HG03060 (cell line): ENCODE results near the gene BMP2K.
A peak's percentile ranks its signal among the peaks of the same experiment; 100 is the strongest.

Experiments
- ATAC-seq: cut with Tn5 transposase; IDR thresholded peaks from one replicate; pipeline ENCODE4 v1.9.1; 2021; ENCODE audit warnings: low read depth, moderate number of reproducible peaks; ENCODE audit not compliant: unreplicated experiment

BMP2K gene

DNA sequence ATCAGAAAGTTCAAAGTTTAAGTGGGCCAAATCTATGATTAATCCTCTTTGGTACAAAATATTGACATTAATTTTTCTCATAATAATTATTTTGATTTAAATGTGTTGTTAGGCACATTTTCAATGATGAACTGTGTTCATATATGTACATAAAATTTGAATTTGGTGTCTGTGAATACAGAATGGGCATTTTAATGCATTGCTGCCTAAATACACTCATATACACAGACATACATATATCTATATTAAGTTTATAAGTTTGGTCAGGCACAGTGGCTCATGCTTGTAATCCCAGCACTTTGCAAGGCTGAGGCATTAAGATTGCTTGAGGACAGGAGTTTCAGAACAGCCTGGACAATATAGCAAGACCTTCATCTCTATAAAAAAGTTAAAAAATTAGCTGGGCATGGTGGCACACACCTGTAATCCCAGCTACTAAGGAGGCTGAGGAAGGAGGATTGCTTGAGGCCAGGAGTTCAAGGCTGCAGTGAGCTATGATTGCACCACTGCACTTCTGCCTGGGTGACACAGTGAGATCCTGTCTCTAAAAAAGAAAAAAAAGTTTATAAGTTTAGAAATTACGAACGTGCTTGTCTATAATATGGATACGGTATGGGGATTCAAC, 12.3 kb upstream of the BMP2K start:
- ATAC-seq = no peak

DNA sequence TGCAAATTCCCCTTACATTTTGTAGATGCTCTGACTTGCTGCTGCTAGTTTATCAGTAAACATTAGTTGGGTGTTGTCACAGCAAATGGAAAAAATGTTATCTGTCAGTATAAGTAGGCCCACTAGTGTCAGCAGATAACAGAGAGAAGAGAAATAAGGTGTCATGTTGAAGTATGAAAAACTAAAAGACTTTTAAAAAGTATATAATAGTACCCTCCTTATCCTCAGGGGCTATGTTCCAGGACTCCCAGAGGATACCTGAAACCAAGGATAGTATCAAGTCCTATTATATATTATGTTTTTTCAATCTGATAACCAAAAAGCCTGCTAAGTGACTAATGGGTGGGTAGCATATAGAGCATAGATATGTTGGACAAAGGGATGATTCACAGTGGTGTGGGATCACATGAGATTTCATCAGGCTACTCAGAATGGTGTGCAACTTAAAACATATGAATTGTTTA, 11.6 kb upstream of the BMP2K start:
- ATAC-seq = no peak

DNA sequence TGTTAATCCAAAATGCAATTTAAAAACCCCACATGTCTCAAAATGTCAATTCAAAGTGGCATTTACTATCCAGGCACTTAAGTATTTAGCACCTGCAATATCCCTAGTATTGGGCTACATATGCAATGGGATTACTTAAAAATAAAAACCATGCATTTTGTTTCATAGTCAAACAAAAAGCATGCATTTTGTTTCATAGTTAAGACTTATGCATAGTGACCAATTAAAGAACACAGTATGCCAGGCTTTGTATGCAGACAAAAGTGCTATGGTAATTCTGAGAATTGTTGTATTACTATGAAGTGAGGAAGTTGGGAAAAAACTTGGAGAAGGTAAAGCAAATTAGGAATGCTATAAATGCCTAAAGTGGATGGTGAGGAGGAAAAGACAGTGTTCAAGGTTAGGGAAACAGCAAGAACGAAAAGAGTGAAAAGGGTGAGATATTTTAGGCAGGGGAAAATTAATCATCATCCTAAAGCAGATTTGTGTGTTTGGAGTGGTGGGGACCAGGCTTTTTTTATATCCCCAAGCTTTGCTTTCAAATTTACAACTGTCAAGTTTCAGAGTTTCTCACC, 10.6 kb upstream of the BMP2K start:
- ATAC-seq = no peak

DNA sequence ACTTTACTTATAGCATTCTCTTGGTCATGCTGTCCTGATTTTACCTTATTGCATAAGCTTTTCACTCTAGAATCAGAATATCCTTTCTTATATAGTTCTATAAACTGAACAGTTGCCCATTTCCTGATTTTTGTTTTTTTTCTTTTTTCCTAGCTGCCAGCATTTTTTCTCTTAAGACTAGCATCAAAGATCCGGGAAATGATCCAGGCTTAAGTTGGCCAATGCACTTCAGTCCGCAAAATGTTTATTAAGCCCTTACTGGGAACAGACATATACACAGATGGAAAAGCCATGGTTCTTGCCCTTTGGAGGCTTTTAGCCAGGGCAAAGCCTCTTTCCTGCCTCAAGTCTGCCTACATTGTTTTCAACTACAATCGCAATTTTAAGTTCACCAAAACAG, 10.1 kb upstream of the BMP2K start:
- ATAC-seq = no peak

DNA sequence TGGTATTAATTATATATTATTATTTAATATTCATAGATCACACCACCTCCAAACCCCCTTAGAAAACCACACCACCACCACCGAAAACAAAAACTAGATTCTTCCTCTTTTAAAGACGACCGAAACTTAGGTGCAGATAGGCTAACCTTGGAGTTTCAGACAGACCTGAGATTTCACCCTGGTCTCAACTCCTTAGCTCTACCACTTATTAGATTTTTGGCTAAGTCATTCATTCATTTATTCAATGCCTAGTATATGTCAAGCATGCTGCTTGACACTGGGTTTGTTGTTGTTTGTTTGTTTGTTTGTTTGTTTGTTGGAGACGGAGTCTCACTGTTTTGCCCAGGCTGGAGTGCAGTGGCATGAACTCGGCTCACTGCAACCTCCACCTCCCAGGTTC, 9.5 kb upstream of the BMP2K start:
- ATAC-seq = peak; percentile 59

DNA sequence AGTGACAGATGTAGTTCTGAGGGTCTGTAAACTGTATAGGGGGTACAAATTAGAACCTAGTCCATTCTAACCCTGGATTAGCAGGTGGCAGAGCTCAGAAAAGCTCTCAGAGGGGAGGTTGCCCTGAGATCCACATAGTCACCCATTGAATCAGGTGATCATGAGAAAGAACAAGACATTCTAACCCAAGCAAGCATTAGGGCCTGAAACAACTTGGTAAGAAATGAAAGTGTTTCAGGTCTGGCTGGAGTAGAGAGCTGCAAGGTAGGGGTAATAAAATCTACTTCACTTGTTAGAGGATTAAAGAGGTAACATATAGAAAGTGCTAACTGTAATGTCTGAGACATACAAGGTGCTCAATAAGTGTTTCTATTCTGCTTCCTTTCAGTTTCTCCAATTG, 8.8 kb upstream of the BMP2K start:
- ATAC-seq = peak; percentile 63

DNA sequence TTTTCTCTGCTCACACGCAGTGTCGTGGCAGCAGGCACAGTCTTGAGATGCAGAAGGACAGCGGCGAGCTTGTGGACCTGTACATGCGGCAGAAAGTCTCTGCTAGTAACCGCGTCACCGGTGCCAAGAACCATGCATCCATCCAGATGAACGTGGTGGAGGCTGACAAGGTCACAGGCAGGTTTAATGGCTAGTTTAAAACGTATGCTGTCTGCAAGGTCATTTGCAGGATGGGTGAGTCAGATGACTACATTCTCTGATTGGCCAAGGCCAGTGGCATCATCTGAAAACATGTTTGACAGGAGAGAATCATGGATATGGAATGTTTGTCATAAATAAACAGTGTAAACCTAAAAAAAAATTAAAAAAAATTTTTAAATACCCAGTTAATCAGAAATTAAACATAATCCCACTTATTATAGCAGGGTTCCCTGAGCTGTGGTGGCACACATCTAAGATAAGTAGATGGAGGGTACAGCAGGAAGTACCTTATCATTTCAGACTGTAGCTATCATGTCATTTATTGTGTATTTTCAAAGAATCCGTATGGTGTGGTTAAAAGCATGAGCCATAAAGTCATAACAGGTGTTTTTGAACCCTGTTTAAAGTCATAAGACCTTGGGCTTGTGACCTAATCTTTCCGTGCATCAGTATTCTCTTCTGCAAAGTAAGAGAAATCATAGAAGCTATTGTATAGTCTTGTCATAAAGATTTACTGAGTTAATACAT, 7.5 kb upstream of the BMP2K start:
- ATAC-seq = no peak

DNA sequence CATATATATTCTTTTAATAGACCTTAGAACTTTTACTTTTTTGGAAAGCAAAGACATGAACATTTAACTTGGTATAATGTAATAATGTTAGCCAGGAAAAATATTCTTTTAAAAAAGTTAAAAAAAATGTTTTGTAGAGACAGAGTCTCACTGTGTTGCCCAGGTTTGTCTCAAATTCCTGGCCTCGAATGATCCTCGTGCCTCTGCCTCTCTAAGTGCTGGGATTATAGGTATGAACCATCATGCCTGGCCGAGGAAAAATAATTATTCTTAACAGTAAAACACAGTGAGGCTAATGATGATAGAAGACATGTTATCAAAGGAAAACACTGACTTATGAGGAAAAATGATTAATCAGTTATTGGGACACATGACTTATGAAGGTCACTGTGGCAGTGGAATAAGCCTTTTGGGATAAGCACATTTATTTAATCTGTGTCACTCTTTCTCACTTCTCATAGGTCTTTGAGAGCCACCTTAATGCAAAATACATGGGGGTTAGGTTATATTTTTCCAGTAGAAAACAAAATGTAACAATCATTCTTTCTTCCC, 6.0 kb upstream of the BMP2K start:
- ATAC-seq = no peak

DNA sequence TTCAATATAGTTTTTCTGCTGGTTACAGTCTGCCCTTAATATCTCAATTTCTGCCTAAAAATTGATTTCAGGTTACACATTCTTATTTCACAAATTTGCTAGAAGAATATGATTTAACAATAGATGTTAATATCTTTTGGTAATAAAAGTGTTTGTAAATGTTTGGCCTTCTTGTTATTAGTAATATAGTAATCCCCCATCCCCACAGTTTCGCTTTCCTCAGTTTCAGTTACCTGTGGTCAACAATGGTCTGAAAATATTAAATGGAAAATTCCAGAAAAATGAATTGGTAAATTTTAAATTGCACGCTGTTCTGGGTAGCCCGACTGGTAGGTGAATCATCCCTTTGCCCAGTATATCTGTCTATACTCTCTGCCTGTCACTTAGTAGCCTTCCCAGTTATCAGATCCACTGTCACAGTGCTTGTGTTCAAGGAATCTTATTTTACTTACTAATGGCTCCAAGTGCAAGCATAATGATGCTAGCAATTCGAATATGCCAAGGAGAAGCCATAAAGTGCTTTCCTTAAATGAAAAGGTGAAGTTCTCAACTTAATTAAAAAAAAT, 3.5 kb upstream of the BMP2K start:
- no peak for ATAC-seq

DNA sequence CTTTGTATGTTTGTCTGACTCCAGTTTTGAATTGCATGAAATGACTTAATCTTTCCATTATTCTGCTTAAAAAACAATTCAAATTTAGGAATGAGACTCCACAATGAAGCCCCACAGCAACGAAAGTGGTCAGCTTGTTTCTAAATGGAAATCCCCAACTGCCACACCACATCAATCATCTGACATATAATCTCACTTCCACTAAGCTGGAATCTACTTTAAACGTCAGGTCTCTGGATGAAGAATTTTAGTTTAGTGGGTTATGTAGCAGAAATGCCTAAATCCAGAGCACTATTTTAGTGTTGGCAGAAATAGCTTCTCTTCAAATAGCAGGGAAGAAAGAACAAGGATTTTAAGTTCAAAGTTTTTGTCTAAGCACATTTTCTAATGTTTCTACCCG, 1.7 kb upstream of the BMP2K start:
- ATAC-seq = no peak

DNA sequence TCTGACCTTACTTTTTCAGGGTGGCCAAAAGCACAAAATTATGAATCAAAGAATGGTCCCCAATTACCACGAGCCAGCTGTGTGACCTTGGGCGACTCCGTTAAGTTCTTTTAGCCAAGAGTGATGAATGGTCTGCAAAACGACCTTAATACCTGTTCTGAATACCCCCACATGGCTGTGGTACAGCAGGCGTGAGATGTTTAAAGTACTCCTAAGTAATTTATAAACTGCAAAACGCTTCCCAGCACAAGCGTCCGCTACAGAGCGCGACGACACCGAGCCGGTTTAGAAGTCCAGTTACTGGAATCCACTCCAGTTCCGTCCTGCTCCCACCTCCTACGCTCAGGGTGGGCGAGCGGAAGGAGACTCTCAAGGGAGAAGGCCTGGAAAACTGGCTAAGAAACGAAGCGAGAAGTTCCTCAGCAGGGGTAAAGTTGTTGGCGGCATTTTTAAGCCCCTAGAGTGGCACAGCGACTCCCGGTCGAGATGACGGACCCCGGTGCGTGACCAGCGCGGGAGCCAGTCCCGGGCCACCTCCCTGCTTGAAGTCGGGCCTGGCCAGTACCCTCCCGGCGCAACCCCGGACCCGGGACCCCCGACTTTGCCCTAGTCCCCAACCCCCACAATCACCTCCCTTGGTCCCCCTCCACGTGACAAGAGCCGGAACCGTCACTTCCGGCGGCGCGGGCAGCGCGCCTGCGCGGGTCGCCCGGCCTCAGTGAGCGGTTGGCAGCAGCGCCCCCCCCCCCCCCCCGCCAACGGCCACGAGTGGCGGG, 659 bp upstream of the BMP2K start:
- ATAC-seq = peak; percentile 28

DNA sequence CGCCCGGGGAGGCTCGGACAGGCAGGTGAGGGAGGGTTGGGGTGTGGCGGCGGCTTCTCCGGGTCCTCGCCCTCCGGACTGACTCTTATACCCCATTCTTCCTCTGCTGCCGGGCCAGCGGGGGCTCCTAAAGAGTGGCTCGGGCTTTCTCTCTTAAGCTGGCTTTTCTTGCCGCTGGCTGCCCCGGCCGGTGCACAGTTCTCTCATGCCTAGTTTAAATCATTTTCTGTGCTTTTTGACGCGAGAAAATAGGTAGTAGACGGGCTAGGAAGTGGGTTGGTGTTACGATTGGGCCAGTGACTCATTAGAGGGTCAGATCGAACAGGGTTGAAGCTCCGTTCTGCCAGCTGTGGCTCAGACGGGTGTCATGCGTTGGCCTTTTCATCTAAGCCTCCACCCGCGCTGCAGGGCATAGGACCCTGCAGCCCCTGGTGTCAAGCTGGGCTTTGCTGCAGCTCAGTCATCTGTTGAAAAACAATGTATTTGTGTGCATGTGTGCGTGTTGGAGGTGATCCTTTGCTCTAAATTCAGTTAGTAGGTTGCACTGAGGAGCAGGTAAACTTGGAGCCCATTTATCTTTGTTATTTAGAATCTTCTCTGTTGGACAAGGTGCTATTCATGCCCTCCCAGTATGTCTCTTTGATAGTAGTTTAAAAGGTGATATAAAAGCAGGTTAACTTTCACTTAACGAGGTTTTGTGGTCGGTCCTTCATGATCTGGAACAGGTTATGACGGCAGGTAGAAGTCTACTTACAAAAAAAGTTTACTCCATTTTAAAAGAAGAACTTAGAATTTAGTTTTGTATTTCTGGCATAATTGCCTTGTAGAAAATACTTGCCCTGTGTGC, 802 bp downstream of the BMP2K start:
- ATAC-seq = peak; percentile 37

DNA sequence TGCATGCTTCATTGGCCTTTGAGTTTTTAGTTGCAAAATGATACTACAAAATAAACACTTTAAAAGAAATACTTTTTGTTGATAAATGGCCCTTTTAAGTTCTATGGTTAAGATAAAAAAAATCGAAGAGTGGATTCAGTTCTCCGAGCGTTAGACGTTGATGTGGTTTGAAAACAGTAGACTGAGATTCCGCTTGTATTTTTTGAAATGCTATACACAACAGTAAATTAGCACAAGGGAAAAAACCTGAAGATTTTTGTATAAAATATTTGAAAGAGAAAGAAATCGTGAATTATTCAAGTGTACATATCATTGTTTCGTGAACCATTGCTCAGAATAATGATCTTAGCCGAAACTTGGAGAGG, 1.4 kb downstream of the BMP2K start:
- no peak for ATAC-seq

DNA sequence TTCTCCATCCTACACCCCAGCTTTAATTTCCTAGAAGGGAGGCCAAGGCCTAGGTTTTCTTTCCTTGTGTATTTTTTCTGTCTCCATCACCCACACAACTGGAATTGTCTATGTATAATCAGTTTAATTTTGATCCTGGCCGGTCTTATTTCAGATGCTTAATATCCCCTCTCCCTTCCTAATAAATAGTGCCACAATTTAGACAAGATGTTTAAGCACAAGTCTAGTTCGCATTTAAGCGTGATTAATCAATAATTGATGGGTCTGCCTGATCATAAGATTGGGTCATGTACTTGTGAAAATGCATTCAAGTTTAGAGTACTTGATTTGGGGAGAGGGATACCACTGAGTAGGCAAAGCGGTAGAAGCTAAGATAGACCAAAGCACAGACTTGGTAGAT, 2.4 kb downstream of the BMP2K start:
- no peak for ATAC-seq

DNA sequence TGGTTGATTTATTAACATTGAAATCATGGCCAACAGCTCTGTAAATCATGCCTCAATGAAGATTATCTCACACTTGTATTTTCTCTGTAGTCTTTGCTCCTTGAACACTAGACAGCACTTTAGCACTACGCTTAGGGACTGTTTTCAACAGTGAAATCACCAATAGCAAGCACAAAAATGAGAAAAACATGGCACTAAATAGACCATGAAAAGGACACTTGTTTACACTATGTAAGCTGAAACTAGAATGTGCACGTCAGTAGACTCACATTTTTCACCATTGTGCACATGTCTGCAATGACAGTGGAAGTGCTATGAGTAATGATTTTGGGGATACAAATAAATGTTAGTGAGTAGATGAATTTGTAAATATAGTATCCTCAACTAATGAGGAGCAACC, 3.1 kb downstream of the BMP2K start:
- no peak for ATAC-seq

DNA sequence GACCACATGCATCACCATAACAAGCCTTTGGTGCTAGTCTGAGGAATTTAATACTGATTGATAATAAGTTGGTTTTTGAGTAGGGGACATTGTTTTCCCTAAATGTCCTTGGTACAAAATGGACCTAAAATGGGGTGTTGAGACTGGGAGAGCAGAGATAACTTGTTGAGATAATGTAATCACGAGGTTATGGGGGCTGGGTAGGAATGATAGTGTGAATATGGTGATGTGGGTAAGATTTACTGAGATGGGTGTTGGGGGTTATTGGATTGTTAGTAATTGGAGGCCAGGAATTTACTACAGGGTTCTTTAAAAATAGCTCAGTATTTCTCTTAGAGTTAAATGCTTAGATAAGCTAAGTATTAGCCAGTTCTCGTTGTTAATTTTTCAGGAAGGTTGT, 3.9 kb downstream of the BMP2K start:
- no peak for ATAC-seq

DNA sequence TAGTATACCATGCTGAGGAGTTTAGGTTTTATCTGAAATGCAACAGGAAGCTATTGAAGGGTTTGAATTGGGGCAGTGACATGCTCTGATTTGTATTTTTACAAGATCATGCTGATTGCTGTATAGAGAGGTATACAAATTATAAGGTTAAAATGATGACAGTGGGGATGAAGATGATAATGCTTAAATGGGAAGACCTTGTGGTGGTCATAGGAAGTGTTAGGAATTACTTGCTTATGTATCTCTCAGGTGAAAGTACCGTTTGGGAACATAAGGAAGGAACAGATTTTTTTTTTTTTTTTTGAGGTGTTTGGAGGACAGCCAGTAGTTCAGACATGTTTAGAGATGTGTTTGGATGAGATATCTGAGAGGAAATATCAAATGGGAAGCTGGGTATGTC, 5.0 kb downstream of the BMP2K start:
- ATAC-seq = no peak

DNA sequence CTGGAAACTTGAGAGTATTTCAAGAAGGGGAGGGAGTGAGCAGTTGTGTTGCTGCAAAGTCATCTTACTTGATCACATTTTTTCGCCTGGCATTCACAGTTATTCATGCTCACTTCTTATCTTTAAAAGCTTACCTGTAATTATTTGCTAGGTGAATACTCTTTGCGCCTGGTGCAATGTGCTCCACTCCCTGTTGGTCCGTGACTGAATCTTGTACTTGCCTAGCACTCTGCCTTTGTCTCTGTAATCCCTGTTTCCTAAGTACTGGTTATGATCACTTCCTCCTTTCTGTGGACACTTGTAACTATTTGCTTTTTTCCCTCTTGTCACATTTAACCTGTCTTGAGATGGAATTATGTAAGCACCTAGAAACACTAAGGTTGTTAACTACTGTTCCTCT, 5.8 kb downstream of the BMP2K start:
- no peak for ATAC-seq

DNA sequence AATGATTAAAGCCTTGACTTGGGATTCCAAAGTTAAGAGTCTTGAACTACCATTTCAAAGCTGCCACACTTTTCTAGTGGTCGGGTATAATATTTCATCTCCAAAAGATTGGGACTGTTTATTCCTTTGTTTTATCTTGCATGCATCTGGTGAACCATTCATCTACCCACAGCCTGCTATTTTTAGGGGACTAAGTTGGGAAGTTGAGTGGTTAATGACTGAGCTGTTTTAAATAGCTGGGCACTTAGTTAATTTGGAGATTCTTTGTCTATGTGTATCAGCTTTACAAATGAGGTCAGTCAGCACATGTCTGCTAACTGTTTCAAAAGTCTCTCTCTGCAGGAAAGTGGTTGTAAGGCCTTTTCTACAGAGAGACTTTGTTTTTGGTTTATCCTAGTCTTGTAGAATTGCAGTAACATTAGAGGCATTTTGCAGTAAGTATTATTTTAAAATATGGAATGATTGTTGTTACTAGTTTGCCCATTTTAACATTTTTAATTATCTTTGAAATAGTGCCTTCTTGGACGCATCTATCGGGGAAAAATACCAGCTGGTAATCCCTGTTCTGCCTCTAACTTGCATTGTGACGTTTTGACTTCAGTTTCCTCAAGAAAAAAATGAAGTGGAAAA, 8.2 kb downstream of the BMP2K start:
- no peak for ATAC-seq
